Endometrium (tissue), 2 donors: ENCODE results near the gene ACTR6.

Source experiments
- FAIRE-seq: peaks from 2 replicates; lab custom pipeline; 2012; peaks lifted over from hg19 to GRCh38; lab: Jason Lieb, UNC
- donor health status: control.
- donor health status: control.

ACTR6 gene

DNA sequence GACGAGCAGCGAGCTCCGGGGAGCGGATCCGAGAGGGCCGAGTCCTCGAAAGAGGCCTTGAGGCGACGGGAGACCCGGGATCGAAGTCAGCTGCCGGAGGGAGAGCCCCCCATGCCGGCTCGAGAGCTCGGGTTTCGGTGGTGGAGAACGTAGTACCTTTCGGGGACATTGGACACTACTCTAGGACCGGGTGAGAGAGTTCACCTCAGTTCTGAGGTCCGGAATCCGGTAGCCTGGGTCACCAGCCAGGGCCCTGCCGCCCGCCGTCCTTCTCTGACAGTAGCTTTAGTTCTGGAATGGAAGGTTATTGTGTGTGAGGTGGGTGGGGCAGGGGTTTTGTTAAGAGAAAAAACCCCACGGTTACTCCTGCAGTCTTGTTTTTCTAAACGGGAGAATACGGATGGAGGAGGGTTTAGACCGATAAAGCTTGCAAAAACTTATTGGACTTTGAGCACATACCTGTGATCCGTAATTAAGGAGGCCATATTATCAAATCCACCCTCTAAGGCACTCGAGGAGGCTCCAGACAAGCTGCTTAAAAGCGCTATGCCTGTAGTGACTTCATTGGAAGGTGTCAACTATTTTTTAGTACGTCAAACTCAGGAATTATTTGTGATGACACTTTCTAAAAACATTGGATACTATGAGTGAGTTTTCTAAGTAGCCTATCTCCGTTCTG, 67.1 kb downstream of the ACTR6 start:
- no peak for FAIRE-seq

DNA sequence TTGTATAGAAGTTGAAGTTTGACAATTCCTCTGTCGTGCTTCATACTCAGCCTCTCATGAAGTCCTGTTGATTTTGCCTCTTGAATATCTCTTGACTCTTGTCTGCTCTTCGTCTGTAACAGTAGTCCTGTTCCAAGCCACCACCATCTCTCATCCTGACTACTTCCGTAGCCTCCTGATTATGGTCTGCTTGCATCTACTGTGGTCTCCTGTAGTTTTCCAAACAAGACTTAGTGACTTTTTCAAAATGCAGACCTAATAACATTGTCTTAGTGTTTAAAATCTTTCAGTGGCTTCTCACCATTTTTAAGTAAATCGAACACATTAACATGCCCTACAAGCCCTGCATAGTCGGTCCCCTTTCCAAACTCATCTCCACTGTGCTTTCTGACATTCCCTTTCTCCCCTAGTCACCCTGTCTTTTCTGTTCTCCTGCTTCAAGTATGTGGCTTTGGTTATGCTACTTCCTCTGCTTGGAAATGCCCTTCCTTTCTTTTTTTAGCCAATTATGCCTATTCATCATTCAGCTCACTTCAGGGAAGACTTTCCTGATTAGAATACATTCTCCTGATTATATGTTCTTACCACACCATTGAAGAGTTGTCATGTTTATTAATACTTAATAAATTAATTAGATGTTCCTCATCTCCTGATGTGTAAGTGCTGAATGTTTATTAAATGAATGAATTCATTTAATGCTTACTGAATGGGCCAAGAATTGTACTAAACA, 68.4 kb downstream of the ACTR6 start:
- FAIRE-seq: no peak

GRCh38 chr12:100273782-100274181, 73.2 kb downstream of the ACTR6 start:
- FAIRE-seq: no peak
